ENCODE data around the gene GPT2. TPM values are rescaled to one million over a fixed set of nuclear protein-coding genes. Genes with fewer than 3 reads are reported as not detected.
"Not testable (repeated sequence)": the region's sequence is repeated elsewhere in the genome, so short reads cannot be mapped to it uniquely, and the experiment has no call there.

The GPT2 gene
- total RNA-seq, 1 experiment from 2014 or later, result 14.8 TPM

DNA sequence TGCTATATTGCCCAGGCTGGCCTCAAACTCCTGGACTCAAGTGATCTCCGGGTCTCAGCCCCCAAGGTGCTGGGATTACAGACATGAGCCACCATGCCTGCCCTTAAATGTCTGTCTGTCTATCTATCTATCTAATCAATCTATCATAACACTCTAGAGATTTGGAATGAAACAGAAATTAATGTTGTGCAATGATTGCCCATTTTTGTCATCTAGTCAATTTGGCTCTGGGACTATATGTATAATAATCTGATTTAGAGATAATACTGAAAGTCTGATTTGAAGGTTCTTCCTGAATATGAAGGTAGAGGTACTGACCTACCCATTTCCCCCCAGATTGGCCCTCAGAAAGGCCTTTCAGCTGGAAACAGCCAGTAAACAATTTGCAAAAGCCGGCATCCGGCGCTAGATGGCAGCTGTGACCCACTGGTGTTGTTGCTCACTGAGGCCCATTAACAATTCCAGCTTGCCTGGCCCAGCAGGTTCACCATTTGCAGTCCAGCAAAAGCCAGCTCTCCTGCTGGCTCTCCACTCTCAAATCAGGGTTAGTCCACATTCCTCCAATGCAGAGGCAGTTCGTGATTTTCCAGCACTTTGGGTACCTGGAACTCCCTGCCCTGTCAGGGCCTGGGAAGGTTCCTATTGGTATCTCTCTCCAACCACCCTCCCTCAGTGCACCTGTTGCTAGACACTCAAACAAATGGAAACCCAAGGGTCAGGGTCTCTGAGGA lies 30.3 kb upstream of the GPT2 start:
- no peak overlapping the region for H3K27ac ChIP-seq
- peak; percentile 42 to 66 for DNase-seq (ENCODE audit: low read depth in 1 of 2, low spot score in 2 of 2)
- H3K4me3 ChIP-seq, result no peak overlapping the region
- H3K36me3 ChIP-seq, result no peaks in the 10 kb centered on the region
- peaks cover 14% of the 10 kb centered on the region for H3K4me1 ChIP-seq (replicated peaks)
- no peaks in the 10 kb centered on the region for H3K27me3 ChIP-seq (replicated peaks)
- no peaks in the 10 kb centered on the region; the same call in 1 of the 2 replicates for H3K9me3 ChIP-seq (replicated peaks)

DNA sequence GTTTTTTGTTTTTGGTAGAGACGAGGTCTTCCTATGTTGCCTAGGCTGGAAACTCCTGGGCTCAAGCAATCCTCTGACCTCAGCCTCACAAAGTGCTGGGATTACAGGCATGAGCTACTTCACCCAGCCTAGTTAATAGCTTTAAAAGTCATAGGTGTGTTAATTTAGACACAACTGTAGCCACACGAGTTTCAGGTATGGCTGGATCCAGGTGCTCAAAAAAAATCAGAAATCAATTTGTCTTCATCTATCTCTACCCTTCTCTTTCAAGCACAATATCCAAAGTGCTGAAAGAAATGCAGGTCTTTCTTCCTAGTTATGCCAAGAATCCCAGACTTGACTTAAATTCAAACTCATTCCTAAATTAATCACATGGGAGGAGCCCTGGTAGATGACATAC lies 29.3 kb upstream of the GPT2 start:
- Histone ChIP-seq H3K9me3 (replicated peaks) (no peaks in the 10 kb centered on the region; the same call in 1 of the 2 replicates), H3K4me1 (replicated peaks) (peaks cover 13% of the 10 kb centered on the region), H3K36me3 (no peaks in the 10 kb centered on the region), H3K27me3 (replicated peaks) (no peaks in the 10 kb centered on the region), H3K4me3 (no peak overlapping the region), H3K27ac (no peak overlapping the region)
- DNase-seq (ENCODE audit: low read depth in 1 of 2, low spot score in 2 of 2), result no peak

DNA sequence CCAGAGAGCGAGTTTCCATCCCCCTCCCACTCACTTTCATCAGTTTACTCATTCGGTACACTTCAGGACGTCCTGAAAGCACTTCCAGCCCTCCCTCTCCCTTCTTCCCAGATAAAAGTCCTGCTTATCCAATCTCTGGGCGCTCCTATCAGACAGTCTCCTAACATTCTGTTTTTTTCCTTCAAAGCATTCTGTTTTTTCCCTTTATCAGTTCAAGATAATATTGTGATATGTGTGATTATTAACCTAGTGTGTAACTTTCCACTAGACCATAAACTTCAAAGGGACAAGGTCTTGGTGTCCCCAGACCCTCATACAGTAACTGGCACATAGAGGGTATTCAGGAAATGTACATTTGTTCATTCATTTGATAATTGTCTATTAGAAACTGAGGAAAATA lies 28.8 kb upstream of the GPT2 start:
- no peak for DNase-seq (ENCODE audit: low read depth in 1 of 2, low spot score in 2 of 2)
- Histone ChIP-seq H3K27ac (no peak overlapping the region), H3K36me3 (no peaks in the 10 kb centered on the region), H3K4me1 (replicated peaks) (peaks cover 18% of the 10 kb centered on the region), H3K9me3 (replicated peaks) (no peaks in the 10 kb centered on the region; the same call in 1 of the 2 replicates), H3K27me3 (replicated peaks) (no peaks in the 10 kb centered on the region), H3K4me3 (no peak overlapping the region)

DNA sequence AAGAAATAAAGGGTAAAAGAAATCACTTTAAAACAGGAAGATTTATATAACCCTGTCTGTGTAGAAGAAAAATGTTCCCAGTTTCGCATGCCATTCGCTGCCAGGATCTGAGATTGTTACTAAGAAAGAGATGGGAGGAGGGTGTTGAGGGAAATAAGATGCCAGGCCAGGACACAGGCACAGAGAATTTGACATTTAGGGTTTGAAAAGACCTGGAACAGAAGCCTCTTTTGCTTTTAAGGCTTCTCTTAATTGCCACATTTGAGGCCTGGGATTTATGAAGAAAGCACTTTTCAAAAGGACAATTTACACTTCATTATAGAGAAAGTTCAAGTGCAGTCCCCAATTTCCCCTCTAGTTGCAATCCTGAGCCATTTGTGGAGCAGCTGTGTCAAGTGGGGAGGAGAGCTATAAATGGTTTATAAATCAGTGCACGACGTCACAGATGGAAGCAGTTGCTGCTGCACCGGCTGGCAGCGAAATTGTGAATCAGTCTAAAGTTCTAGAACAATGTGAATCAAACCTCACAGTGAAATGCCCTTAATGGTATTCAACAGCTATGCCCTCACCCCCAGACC lies 26.7 kb upstream of the GPT2 start:
- DNase-seq (ENCODE audit: low read depth in 1 of 2, low spot score in 2 of 2), result peak in 1 of 2 experiments; percentile 14
- Histone ChIP-seq H3K27me3 (replicated peaks) (no peaks in the 10 kb centered on the region), H3K4me1 (replicated peaks) (peaks cover 19% of the 10 kb centered on the region), H3K36me3 (no peaks in the 10 kb centered on the region), H3K27ac (no peak overlapping the region), H3K9me3 (replicated peaks) (no peaks in the 10 kb centered on the region; the same call in 1 of the 2 replicates), H3K4me3 (no peak overlapping the region)

DNA sequence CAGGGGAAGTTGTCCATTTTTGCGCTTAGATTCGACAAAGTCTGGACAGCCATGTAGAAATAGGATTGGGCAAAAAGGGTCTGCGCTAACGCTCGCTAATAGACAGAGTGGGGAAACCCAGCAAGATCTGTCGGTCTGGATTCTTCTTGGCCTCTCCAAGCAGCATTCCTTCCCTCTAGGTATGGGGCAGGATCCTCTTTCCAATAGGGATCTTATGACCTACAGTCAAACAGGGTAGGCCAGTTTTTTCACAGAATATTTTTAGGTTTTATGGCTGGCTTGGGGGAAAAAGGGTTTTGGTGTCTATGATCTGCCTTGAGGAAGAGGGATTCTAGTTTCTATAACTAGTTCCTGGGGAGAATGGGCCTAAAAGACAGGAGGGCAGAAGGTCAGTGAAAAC lies 26.0 kb upstream of the GPT2 start:
- Histone ChIP-seq H3K9me3 (replicated peaks) (no peaks in the 10 kb centered on the region; the same call in 1 of the 2 replicates), H3K36me3 (no peaks in the 10 kb centered on the region), H3K4me1 (replicated peaks) (peaks cover 19% of the 10 kb centered on the region), H3K27me3 (replicated peaks) (no peaks in the 10 kb centered on the region), H3K27ac (no peak overlapping the region), H3K4me3 (no peak overlapping the region)
- DNase-seq (ENCODE audit: low read depth in 1 of 2, low spot score in 2 of 2), result no peak

DNA sequence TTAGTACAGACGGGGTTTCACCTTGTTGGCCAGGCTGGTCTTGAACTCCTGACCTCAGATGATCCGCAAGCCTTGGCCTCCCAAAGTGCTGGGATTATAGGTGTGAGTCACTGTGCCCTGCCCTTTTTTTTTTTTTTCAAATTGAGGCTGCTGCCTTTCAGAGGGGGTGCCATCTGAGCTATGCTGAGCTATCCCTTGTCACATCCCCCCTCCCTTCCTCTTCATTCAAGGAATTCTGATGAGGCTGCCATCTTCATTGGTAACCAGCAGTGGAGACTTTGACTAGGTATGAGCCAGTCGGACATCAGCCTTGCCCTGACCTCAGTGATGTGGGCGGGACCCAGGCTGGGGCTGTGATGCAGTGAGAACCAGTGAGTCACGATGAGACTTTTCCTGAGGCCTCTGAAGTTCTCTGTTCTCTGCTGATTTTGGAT lies 24.4 kb upstream of the GPT2 start:
- Histone ChIP-seq H3K36me3 (no peaks in the 10 kb centered on the region), H3K9me3 (replicated peaks) (no peaks in the 10 kb centered on the region; the same call in 1 of the 2 replicates), H3K4me3 (no peak overlapping the region), H3K27ac (no peak overlapping the region), H3K4me1 (replicated peaks) (peaks cover 19% of the 10 kb centered on the region), H3K27me3 (replicated peaks) (no peaks in the 10 kb centered on the region)
- peak; percentile 74 to 83 for DNase-seq (ENCODE audit: low read depth in 1 of 2, low spot score in 2 of 2)

DNA sequence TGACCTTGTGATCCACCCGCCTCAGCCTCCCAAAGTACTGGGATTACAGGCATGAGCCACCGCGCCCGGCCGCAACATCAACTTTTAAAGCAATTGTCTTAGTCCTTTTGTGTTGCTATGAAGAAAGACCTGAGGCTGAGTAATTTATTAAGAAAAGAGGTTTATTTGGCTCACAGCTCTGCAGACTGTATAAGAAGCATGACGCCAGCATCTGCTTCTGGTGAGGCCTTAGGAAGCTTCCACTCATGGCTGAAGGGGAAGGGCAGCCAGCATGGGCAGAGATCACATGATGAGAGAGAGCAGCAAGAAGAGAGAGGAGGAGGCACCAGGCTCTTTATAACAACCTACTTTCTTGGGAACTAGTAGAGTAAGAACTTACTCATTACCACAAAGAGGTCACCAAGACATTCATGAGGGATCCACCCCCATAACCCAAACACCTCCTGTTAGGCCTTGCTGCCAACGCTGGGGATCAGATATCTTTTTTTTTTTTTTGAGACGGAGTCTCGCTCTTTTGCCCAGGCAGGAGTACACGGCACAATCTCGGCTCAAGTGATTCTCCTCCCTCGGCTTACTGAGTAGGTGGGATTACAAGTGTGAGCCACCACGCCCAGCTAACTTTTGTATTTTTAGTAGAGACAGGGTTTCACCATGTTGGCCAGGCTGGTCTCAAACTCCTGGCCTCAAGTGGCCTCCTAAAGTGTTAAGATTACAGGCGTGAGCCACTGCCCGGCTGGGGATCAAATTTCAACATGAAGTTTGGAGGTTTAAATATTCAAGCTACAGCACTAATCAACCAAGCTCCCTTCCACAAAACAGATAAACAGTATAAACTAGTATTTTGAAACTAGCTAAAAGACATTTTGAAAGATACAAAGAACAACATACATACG lies 21.4 kb upstream of the GPT2 start:
- Histone ChIP-seq H3K27ac (no peak overlapping the region), H3K4me1 (replicated peaks) (peaks cover 13% of the 10 kb centered on the region), H3K4me3 (no peak overlapping the region), H3K27me3 (replicated peaks) (no peaks in the 10 kb centered on the region), H3K9me3 (replicated peaks) (no peaks in the 10 kb centered on the region), H3K36me3 (no peaks in the 10 kb centered on the region)
- no peak for DNase-seq (ENCODE audit: low read depth in 1 of 2, low spot score in 2 of 2)

DNA sequence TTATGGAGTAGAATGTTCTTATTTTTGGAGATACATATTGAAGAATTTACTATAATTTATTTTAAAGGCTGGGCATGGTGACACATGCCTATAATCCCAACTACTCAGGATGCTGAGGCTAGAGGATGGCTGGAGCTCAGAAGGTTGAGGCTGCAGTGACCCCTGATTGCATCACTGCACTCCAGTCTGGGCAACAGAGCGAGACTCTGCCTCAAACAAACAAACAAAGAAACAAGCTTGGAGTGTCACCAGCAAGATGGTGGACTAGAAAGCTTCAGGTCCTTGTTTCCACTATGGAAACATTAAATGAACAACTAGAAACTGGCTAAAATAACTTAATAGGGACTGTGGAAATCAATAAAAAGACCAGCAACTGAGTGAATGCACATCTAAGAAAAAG lies 17.9 kb upstream of the GPT2 start:
- no peak for DNase-seq (ENCODE audit: low read depth in 1 of 2, low spot score in 2 of 2)
- no peaks in the 10 kb centered on the region for H3K27me3 ChIP-seq (replicated peaks)
- H3K36me3 ChIP-seq, result no peaks in the 10 kb centered on the region

DNA sequence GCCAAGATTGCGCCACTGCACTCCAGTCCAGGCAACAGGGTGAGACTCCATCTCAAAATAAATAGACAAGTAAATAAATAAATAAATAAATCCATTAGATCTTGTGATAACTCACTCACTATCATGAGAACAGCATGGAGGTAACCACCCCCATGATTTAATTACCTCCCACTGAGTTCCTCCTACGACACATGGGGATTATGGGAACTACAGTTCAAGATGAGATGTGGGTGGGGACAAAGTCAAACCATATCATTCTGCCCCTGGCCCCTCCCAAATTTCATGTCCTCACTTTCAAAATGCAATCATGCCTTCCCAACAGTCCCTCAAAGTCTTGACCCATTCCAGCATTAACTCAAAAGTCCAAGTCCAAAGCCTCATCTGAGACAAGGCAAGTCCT lies 16.7 kb upstream of the GPT2 start:
- not testable (repeated sequence) for H3K27me3 ChIP-seq (replicated peaks); H3K9me3 ChIP-seq (replicated peaks); H3K4me1 ChIP-seq (replicated peaks); H3K4me3 ChIP-seq; DNase-seq (ENCODE audit: low read depth in 1 of 2, low spot score in 2 of 2); H3K36me3 ChIP-seq; H3K27ac ChIP-seq

More for the DNA sequence above, 17.9 kb upstream of the GPT2 start:
- H3K27ac ChIP-seq, result no peak overlapping the region
- no peaks in the 10 kb centered on the region for H3K9me3 ChIP-seq (replicated peaks)
- H3K4me1 ChIP-seq (replicated peaks), result no peaks in the 10 kb centered on the region; the same call in 1 of the 2 replicates
- no peak overlapping the region for H3K4me3 ChIP-seq

DNA sequence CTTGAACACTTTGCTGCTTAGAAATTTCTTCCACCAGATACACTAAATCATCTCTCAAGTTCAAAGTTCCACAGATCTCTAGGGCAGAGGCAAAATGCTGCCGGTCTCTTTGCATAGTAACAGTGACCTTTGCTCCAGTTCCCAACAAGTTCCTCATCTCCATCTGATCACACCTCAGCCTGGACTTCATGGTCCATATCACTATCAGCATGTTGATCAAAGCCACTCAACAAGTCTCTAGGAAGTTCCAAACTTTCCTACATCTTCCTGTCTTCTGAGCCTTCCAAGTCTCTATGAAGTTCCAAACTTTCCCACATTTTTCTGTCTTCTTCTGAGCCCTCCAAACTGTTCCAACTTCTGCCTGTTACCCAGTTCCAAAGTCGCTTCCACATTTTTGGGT lies 15.3 kb upstream of the GPT2 start:
- not testable (repeated sequence) for H3K36me3 ChIP-seq; DNase-seq (ENCODE audit: low read depth in 1 of 2, low spot score in 2 of 2); H3K4me3 ChIP-seq; H3K4me1 ChIP-seq (replicated peaks); H3K27me3 ChIP-seq (replicated peaks); H3K27ac ChIP-seq; H3K9me3 ChIP-seq (replicated peaks)

DNA sequence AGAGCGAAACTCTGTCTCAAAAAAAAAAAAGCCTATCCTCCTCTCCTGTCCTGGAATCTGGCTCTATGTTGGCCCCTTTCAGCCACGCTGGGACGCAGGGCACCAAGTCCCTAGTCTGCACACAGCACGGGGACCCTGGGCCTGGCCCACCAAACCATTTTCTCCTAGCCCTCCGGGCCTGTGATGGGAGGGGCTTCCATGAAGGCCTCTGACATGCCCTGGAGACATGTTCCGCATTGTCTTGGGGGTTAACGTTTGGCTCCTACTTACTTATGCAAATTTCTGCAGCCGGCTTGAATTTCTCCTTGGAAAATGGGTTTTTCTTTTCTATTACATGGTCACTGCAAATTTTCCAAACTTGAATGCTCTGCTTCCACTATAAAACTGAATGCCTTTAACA lies 12.6 kb upstream of the GPT2 start:
- no peak overlapping the region for H3K4me3 ChIP-seq
- no peaks in the 10 kb centered on the region for H3K27me3 ChIP-seq (replicated peaks)
- no peaks in the 10 kb centered on the region for H3K36me3 ChIP-seq
- no peaks in the 10 kb centered on the region for H3K9me3 ChIP-seq (replicated peaks)
- no peak for DNase-seq (ENCODE audit: low read depth in 1 of 2, low spot score in 2 of 2)
- no peaks in the 10 kb centered on the region for H3K4me1 ChIP-seq (replicated peaks)
- H3K27ac ChIP-seq, result no peak overlapping the region

DNA sequence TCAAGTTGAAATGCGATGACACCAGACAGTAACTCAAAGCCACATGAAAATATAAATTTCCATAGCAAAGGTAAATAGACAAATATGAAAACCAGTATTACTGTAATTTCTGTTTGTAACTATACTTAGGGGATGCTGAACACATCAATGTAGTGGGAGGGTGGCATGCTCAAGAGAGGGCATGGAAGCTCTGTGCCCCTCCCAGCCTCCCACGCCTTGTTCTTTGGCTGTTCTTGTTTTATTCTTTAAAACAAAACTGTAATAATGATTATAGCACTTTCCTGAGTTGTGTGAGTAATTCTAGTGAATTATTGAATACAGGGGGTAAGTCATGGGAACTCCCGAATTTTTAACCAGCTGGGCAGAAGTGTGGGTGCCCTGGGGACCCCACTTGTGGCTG lies 11.0 kb upstream of the GPT2 start:
- Histone ChIP-seq H3K4me3 (no peak overlapping the region), H3K36me3 (no peaks in the 10 kb centered on the region), H3K9me3 (replicated peaks) (no peaks in the 10 kb centered on the region), H3K4me1 (replicated peaks) (no peaks in the 10 kb centered on the region), H3K27ac (no peak overlapping the region), H3K27me3 (replicated peaks) (no peaks in the 10 kb centered on the region)
- no peak for DNase-seq (ENCODE audit: low read depth in 1 of 2, low spot score in 2 of 2)

DNA sequence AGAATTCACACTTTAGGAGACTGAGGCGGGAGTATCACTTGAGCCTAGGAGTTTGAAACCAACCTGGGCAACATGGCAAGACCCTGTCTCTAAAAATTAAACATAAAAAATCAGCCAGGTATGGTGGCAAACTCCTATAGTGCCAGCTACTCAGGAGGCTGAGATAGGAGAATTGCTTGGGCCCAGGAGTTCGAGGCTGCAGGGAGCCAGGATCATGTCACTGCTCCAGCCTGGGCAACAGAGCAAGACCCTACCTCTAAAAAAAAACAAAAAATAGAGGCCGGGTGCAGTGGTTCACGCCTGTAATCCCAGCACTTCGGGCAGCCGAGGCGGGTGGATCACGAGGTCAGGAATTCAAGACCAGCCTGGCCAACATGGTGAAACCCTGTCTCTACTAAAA lies 8.9 kb upstream of the GPT2 start:
- Histone ChIP-seq H3K27me3 (replicated peaks) (no peaks in the 10 kb centered on the region), H3K36me3 (no peaks in the 10 kb centered on the region), H3K9me3 (replicated peaks) (no peaks in the 10 kb centered on the region), H3K4me1 (replicated peaks) (no peaks in the 10 kb centered on the region), H3K27ac (no peak overlapping the region), H3K4me3 (no peak overlapping the region)
- no peak for DNase-seq (ENCODE audit: low read depth in 1 of 2, low spot score in 2 of 2)
